Measurements from ENCODE around the gene MGMT.

DNA sequence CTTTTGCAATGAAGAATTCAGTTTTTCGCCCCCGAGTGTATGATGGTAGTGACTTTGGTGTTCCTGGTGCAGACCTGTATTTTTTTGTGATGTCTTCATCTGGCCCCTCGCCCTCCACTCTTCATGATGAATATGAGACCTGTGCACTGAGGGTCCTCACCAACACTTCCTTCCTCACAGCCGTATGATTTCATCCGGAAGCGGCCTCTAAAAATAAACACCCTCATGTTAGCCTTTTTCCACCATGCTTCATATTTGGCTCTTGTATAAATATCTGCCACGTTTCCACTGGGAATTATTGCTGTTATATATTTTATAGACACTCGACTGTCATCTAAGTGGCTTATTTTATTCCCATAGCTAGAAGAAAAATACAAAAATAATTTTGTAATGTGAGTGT, 160.4 kb downstream of the MGMT start:
- TF ChIP-seq CTCF (IDR thresholded peaks at IDR 0.05; ENCODE audit: borderline replicate concordance, extremely low read depth, low read length, poor library complexity, severe bottlenecking) (no peak), EZH2 (IDR thresholded peaks at IDR 0.05; ENCODE audit: borderline replicate concordance, low read depth, low read length, severe bottlenecking) (no peak)
